NCI-H146 treated with DMSO at 0.1 percent for 48 hours (cell line): ENCODE results near the gene ITGA3.

Source experiments
- DNase-seq: peaks from one replicate; lab custom pipeline; 2025; ENCODE audit not compliant: unreplicated experiment; lab: John Stamatoyannopoulos, UW

Gene ITGA3

GRCh38 chr17:50055426-50056216 is at the start of gene ITGA3:
ITGA3 (plus strand) TSS chr17:50056110; CDS start chr17:50056440, 330 bp downstream.
- DNase-seq, result peak; percentile 85

GRCh38 chr17:50009282-50009681 is 46.6 kb upstream of the ITGA3 start:
- no peak for DNase-seq

GRCh38 chr17:50013079-50013478 is 42.8 kb upstream of the ITGA3 start:
- DNase-seq, result no peak

- DNase-seq, result no peak
Measured at GRCh38 chr17:50014471-50015088, 41.3 kb upstream of the ITGA3 start.

GRCh38 chr17:50015146-50015545 is 40.8 kb upstream of the ITGA3 start:
- DNase-seq, result no peak

- DNase-seq, result no peak
Measured at GRCh38 chr17:50018909-50019308, 37.0 kb upstream of the ITGA3 start.

- DNase-seq, result no peak
Measured at GRCh38 chr17:50020841-50021599, 34.9 kb upstream of the ITGA3 start.

- DNase-seq, result no peak
Measured at GRCh38 chr17:50021681-50022370, 34.1 kb upstream of the ITGA3 start.

- DNase-seq, result no peak
Measured at GRCh38 chr17:50022463-50023130, 33.3 kb upstream of the ITGA3 start.

- DNase-seq, result no peak
Measured at GRCh38 chr17:50023520-50023919, 32.4 kb upstream of the ITGA3 start.

GRCh38 chr17:50024808-50025207 is 31.1 kb upstream of the ITGA3 start:
- DNase-seq, result no peak

GRCh38 chr17:50026046-50026675 is 29.7 kb upstream of the ITGA3 start:
- no peak for DNase-seq

- DNase-seq, result peak; percentile 36
Measured at GRCh38 chr17:50026837-50027171, 29.1 kb upstream of the ITGA3 start.

- no peak for DNase-seq
Measured at GRCh38 chr17:50027172-50027880, 28.6 kb upstream of the ITGA3 start.

- no peak for DNase-seq
Measured at GRCh38 chr17:50027881-50028735, 27.8 kb upstream of the ITGA3 start.

- DNase-seq, result no peak
Measured at GRCh38 chr17:50028736-50029120, 27.2 kb upstream of the ITGA3 start.

GRCh38 chr17:50029185-50029584 is 26.7 kb upstream of the ITGA3 start:
- DNase-seq, result no peak

GRCh38 chr17:50033316-50033715 is 22.6 kb upstream of the ITGA3 start:
- DNase-seq, result no peak
